Peyer's patch (tissue), 4 donors: ENCODE measurements around the gene PPP2R1B. TPM values are rescaled to one million over a fixed set of nuclear protein-coding genes. Genes with fewer than 3 reads are reported as not detected.

Experiments used
- DNase-seq, 3 donors: peaks; one replicate each; pipeline ENCODE4 v3.0.0-alpha.2; 2017 to 2019
- H3K27ac ChIP-seq, 4 donors: fragments of 200-600 bp; sonication (generic); one replicate each; pipeline ENCODE4 v1.5.1; 2016 to 2019
- H3K27me3 ChIP-seq, 2 donors: fragments of 200-600 bp; sonication (generic); one replicate each; pipeline ENCODE4 v1.5.1; 2019
- H3K36me3 ChIP-seq, 3 donors: fragments of 200-600 bp; sonication (generic); one replicate each; pipeline ENCODE4 v1.5.1; 2016 to 2019
- H3K4me1 ChIP-seq, 4 donors: fragments of 200-600 bp; sonication (generic); one replicate each; pipeline ENCODE4 v1.5.1; 2016 to 2019
- H3K4me3 ChIP-seq, 4 donors: fragments of 200-600 bp; sonication (generic); 1 replicate in 3 of 4; 2 replicates in 1 of 4; pipeline ENCODE4 v1.5.1; 2016 to 2019; ENCODE audit warnings: mild to moderate bottlenecking in 1 of 4
- H3K9me3 ChIP-seq, 4 donors: fragments of 200-600 bp; sonication (generic); one replicate each; pipeline ENCODE4 v1.5.1; 2016 to 2019; ENCODE audit warnings: mild to moderate bottlenecking in 1 of 4
- CTCF ChIP-seq, 6 experiments: fragments of 450-650 bp in 4 of 6; fragments of 200-600 bp in 2 of 6; sonication (generic) in 1 of 6; IDR thresholded peaks; one replicate each; pipeline ENCODE4 v1.5.1; 2017 to 2019; ENCODE audit warnings: antibody characterized with exemption in 6 of 6, mild to moderate bottlenecking in 3 of 6, moderate library complexity in 1 of 6
- POLR2A ChIP-seq, 2 donors: fragments of 450-650 bp; IDR thresholded peaks; one replicate each; pipeline ENCODE4 v1.5.1; 2017; ENCODE audit warnings: antibody characterized with exemption in 2 of 2, mild to moderate bottlenecking in 2 of 2, moderate library complexity in 2 of 2
- total RNA-seq, 4 donors: library from RNA; depleted of rRNA; stranded (reverse); fragments of >200 nt; gene quantifications; one replicate each; pipeline ENCODE4 v1.1.0, GENCODE V29; 2016

The PPP2R1B gene
- total RNA-seq, 4 donors from 2014 or later, result 25.6 to 51.8 (median 41.7) TPM

- Histone ChIP-seq H3K27ac (no peak overlapping the region), H3K9me3 (no peaks in the 10 kb centered on the region), H3K4me3 (no peak overlapping the region), H3K4me1 (no peaks in the 10 kb centered on the region), H3K36me3 (peaks cover 0 to 77% (median 0%) of the 10 kb centered on the region in 3 donors), H3K27me3 (no peaks in the 10 kb centered on the region)
- no peak for DNase-seq
- TF ChIP-seq CTCF (IDR thresholded peaks at IDR 0.05) (no peak), POLR2A (IDR thresholded peaks at IDR 0.05) (no peak)
Observed at GRCh38 chr11:111743700-111744099, 22.5 kb downstream of the PPP2R1B start.

DNA sequence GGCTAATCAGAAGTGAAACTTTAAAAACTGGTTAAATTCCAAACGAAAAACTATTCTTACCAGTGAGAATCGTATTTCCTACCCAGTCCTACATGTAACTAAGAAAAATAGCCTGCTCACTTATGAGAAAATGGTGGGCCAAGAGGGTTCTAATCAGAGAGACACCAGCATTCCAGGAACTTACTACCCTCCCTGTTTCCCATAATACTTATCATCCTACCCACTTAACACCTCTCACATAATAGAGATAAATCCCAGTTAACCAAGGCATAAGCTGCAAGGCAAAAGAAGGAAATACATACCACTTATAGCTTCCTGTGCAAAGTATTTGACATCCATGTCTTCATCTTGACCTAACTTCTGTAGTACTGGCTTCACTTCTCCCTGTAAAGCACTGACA lies 24.4 kb downstream of the PPP2R1B start:
- Histone ChIP-seq H3K27ac (no peak overlapping the region), H3K27me3 (no peaks in the 10 kb centered on the region), H3K4me1 (peaks cover 0 to 10% (median 0%) of the 10 kb centered on the region in 4 donors), H3K4me3 (no peak overlapping the region), H3K9me3 (no peaks in the 10 kb centered on the region), H3K36me3 (peaks cover 0 to 68% (median 0%) of the 10 kb centered on the region in 3 donors)
- DNase-seq, result no peak
- TF ChIP-seq POLR2A (IDR thresholded peaks at IDR 0.05) (no peak), CTCF (IDR thresholded peaks at IDR 0.05) (no peak)

DNA sequence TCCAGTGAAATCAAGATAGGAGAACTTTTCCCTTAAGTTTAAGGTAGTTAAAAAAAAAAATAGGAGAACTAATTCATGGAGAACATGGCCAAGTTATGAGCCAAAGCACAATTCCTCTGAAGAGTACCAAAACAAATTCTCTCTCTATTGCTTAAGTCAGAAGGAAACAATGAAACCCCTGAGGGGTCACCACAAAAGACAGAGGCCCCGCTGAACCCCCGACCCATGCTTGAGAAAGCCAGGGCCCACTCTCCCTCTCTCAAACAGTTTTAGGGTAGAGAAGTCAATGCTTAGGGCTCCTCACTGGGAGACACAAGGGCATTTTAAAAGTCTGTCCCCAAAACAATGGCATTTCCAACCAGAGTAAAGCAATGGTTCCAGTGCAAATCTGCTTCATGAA lies 26.9 kb downstream of the PPP2R1B start:
- Histone ChIP-seq H3K9me3 (no peaks in the 10 kb centered on the region), H3K4me1 (peaks cover 0 to 32% (median 0%) of the 10 kb centered on the region in 4 donors), H3K27me3 (no peaks in the 10 kb centered on the region), H3K4me3 (no peak overlapping the region), H3K36me3 (peaks cover 0 to 50% (median 0%) of the 10 kb centered on the region in 3 donors), H3K27ac (peak overlapping the region in 1 of 4 donors; percentile 90)
- DNase-seq, result no peak
- TF ChIP-seq CTCF (IDR thresholded peaks at IDR 0.05), result no peak
- TF ChIP-seq POLR2A (IDR thresholded peaks at IDR 0.05), result no peak

DNA sequence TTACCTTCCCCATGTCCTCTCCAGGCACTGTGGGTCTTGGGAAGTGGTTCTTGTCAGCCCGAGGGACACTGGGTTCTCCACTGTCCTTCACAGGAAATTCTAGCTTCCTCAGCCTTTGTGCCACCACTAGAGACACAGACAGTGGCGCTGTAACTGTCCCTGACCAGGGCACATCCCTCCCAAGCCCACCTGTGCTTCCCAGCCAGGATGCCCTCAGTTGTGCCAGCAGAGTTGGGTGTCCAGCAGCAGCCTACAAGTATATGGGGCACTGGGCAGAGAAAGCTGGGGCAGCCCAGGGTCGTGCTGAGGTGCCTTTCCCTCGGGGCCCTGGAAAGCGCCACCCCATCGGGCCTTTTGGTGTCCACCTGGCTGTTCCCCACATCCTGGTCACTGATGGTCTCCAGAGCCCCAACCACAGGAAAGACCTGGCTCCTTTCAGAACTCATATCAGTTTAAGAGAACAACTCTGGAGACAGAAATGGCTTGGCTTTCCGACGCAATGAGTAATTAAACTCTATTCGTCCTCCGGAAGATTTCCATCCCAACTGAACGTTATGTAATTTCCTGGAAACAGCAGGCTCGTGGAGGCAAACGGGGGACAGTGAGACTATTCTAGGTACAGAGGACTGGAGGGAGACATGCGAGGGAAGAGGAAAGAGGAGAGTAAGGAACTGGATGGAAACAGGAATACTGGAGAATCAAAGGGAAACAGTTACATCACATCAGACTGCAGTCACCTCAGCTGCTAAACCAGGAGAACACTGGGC lies 28.6 kb downstream of the PPP2R1B start:
- no peak for DNase-seq
- H3K4me1 ChIP-seq, result peaks cover 0 to 47% (median 0%) of the 10 kb centered on the region in 4 donors
- H3K9me3 ChIP-seq, result no peaks in the 10 kb centered on the region
- no peak overlapping the region for H3K4me3 ChIP-seq
- peaks cover 0 to 34% (median 0%) of the 10 kb centered on the region in 3 donors for H3K36me3 ChIP-seq
- H3K27ac ChIP-seq, result peak overlapping the region; percentile 75 to 96 (median 88)
- H3K27me3 ChIP-seq, result no peaks in the 10 kb centered on the region
- TF ChIP-seq CTCF (IDR thresholded peaks at IDR 0.05) (no peak), POLR2A (IDR thresholded peaks at IDR 0.05) (no peak)

DNA sequence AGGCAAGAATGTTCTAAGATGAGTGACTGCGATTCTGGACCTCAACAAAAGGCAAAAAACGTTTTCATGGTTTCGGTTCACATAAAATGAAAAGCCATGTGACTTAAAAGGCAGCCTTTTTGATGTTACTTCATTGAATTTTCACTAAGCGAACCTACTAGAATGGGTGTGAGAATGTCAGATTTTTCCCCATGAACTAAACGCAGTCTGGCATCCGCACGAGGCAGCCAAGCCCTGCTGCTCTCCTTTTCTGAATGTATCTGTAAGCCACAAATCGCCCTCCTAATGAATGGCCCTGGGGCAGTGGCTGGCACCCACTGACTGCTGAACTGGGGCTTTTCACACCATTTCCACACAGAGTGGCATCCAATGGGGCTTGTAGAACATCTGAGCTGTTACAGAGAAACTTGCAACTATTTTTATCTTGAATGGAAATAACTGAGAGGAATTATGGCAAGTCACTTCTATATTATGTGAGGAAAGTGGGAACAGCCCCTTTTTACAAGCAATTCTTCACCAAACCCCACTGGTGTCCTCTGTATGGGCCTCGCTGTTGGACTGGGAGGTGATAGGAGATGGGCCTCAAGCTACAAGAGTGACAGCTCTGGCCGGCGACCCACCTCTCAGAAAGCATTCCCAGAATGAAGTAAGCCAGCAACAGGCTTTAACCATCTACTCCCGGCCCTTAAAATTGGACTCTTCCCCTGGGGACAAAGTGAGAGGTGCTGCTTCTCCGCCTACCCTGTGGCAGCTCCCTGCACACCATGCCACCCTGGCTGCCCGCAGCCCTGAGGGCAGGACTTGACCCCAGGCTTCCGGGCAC lies 29.4 kb downstream of the PPP2R1B start:
- no peaks in the 10 kb centered on the region for H3K27me3 ChIP-seq
- no peaks in the 10 kb centered on the region for H3K9me3 ChIP-seq
- TF ChIP-seq POLR2A (IDR thresholded peaks at IDR 0.05) (no peak), CTCF (IDR thresholded peaks at IDR 0.05) (no peak)
- peaks cover 0 to 26% (median 0%) of the 10 kb centered on the region in 3 donors for H3K36me3 ChIP-seq
- no peak for DNase-seq
- no peak overlapping the region for H3K4me3 ChIP-seq
- H3K27ac ChIP-seq, result peak overlapping the region; percentile 75 to 96 (median 88)
- H3K4me1 ChIP-seq, result peaks cover 0 to 53% (median 0%) of the 10 kb centered on the region in 4 donors
